GM10266 (cell line): ENCODE data around the gene MOCS3.

Experiments used
- DNase-seq: peaks from one replicate; pipeline ENCODE4 v3.0.0; 2012; ENCODE audit errors: extremely low spot score
- TF ChIP-seq, protein P1 (sequence below): IDR thresholded peaks from 2 replicates; pipeline ENCODE4 v1.5.1; 2012; ENCODE audit warnings: mild to moderate bottlenecking, low read depth; ENCODE audit not compliant: control insufficient read depth, insufficient read depth; ENCODE audit errors: missing control alignments

MOCS3 gene

DNA sequence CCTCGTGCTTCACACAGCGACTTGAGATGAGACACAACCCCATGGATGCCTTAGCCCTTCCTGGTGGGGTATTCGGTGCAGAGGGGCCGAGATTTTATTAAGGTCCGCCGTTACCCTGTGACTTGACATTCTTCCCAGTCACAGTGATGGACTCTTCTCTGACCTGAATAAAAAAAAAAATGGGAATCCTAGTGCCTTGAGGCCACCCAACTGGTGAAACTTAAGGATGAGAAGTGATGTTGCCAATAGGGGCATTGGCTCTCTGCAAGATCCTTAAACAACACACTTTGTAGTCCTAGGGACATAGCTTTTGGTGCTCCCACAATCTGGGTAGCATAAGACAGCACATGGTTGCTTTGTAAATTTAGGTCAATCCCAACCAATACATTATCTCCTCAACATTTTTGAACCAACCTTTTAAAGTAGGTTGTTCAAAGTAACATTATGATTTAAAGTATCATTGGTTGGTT is 26.6 kb upstream of the MOCS3 start:
- no peak for DNase-seq
- TF ChIP-seq, protein P1, sequence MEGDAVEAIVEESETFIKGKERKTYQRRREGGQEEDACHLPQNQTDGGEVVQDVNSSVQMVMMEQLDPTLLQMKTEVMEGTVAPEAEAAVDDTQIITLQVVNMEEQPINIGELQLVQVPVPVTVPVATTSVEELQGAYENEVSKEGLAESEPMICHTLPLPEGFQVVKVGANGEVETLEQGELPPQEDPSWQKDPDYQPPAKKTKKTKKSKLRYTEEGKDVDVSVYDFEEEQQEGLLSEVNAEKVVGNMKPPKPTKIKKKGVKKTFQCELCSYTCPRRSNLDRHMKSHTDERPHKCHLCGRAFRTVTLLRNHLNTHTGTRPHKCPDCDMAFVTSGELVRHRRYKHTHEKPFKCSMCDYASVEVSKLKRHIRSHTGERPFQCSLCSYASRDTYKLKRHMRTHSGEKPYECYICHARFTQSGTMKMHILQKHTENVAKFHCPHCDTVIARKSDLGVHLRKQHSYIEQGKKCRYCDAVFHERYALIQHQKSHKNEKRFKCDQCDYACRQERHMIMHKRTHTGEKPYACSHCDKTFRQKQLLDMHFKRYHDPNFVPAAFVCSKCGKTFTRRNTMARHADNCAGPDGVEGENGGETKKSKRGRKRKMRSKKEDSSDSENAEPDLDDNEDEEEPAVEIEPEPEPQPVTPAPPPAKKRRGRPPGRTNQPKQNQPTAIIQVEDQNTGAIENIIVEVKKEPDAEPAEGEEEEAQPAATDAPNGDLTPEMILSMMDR = no peak

DNA sequence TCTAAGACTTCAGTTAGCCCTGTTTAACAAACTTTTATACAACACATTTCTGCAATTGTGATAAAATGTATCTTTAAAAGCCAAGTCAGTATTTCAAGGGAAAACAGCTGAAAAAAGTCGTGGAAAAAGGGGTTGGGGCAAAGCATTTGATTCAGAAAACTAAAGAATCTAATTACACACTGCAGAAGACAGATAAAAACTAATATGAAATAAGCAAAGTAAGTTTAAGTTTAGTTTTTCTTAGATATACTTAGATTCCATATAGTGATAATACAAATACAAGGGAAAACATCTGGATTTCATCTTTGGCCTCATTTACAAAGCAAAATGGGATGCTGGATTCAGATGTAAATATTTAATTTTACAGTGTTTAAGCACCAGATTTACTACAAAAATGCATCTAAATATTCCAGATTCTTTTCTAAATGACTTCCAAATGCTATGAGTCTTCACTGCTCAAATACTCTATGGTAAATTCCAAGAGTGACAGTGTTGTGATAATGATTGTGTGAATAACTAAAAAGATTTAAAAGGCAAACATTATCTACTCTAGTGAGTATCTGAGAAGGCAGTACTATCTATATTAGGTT is 25.8 kb upstream of the MOCS3 start:
- TF ChIP-seq, protein P1 = no peak
- no peak for DNase-seq

DNA sequence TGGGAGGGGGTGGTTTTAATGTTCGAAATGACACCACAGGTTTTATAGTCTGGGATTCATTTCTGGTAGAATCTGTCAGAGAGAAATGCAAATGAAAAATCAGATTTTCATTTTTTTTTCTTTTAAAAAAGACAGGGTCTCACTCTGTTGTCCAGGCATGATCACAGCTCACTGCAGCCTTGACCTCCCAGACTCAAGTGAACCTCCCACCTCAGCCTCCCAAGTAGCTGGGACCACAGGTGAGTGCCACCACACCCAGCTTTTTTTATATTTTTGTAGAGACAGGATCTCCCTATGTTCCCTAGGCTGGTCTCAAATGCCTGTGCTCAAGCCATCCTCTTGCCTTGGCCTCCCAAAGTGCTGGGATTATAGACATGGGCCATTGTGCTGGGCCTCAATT is 25.0 kb upstream of the MOCS3 start:
- TF ChIP-seq, protein P1 = no peak
- no peak for DNase-seq

DNA sequence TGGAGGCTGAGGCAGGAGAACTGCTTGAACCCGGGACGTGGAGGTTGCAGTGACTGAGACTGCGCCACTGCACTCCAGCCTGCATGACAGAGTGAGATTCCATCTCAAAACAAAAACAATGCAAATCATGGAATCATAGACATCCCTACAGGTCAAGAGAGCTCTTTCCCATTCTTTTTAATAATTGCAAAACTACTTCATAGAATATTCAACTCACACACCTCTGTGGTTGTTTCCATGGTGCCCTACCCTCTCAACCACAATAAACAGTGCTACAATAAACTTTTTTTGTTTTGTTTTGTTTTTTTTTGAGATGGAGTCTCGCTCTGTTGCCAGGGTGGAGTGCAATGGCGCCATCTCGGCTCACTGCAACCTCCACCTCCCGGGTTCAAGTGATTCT is 15.5 kb upstream of the MOCS3 start:
- TF ChIP-seq, protein P1 = no peak
- no peak for DNase-seq

DNA sequence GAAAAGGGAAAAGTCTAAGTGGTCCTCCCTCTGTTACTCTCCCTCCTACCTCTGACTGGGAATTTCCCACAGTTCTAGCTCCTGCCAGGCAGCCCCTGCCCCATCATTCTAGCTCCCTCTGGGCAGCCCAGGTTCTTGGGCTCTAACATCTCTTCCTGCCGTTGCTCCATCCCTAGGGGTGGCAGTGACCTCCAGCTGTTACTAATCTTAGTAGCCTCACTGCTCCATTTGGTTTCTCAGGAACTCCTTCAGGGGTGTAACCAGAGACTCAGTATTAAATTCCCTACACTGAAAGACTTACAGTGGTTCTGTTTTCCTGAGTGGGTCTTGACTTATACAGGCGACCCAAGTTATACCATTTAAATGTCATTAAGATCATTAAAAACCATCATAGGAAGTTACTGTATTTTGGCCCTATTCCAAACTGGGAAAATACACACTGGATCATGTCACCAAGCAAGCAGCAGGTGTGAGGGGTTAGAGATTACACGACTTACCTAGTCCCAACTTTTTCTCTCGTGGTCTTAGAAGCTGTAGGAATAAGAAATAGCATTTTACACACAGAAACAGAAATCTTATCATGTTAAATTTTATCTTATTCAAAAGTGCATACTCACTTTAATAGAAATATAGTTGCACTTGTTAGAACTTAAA is 10.4 kb upstream of the MOCS3 start:
- TF ChIP-seq, protein P1 = no peak
- DNase-seq = no peak

DNA sequence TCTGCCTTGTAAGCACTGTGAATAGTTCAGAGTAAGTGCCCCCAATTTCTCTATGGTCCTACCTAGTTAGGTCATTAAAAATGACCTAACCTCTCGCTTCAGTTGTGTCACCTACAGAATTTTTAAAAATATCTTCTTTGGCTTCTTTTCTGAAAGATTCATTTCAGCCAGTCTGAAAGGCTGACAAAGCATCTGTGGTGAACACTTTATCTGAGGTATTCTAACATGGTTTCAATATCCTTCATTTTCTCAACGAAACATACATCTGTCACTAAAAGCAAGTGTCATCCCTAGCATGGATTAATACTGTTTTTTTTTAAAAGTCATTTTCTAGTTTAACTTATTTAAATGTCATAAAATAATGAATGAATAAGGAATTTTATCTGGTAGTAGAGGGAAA is 5.4 kb upstream of the MOCS3 start:
- DNase-seq = no peak
- TF ChIP-seq, protein P1 = no peak

DNA sequence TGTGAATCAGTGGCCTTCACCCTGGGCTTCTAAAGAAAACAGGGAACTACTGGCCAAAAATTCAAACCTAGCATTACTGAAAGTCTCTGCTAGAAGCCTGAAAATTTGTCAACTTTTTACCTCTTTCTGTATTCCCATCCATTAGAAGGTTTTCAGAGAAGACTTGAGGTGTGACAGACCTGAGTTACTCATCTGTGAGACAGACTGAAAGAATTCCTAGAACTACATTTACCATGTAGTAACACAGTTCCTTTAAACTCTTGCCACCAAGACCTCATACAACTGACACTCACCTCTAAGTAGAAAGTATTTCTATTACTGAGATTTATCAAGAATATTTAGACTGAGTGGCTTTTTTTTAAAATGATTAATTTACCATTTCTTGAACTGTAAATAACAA is 4.8 kb upstream of the MOCS3 start:
- TF ChIP-seq, protein P1 = no peak
- no peak for DNase-seq
